Gastrocnemius medialis (tissue), 4 donors: Measurements from ENCODE around the gene SLC25A23. TPM values are rescaled to one million over a fixed set of nuclear protein-coding genes. Genes with fewer than 3 reads are reported as not detected.

Experiments
- ATAC-seq, 2 donors: fragments of 150-250 bp; one replicate each; pipeline ENCODE4 v1.9.1; 2016
- DNase-seq, 2 donors: peaks; one replicate each; pipeline ENCODE4 v3.0.0-alpha.2; 2019
- H3K27ac ChIP-seq, 4 donors: fragments of 200-600 bp; sonication (generic); 1 replicate in 1 of 4; 2 replicates in 3 of 4; pipeline ENCODE4 v1.5.1; 2016 to 2018; ENCODE audit warnings: mild to moderate bottlenecking in 2 of 4, moderate library complexity in 1 of 4
- H3K27me3 ChIP-seq, 3 donors: fragments of 200-600 bp; sonication (generic) in 2 of 3; 1 replicate in 1 of 3; 2 replicates in 2 of 3; pipeline versions ENCODE4 v1.5.1 to v1.6.0; 2016 to 2019; ENCODE audit warnings: mild to moderate bottlenecking in 1 of 3, moderate library complexity in 1 of 3
- H3K36me3 ChIP-seq, 2 donors: fragments of 200-600 bp; sonication (generic) in 1 of 2; one replicate each; pipeline ENCODE4 v1.5.1; 2017 to 2018
- H3K4me1 ChIP-seq, 2 donors: fragments of 200-600 bp; sonication (generic) in 1 of 2; one replicate each; pipeline ENCODE4 v1.5.1; 2016 to 2017; ENCODE audit warnings: mild to moderate bottlenecking in 2 of 2
- H3K4me3 ChIP-seq, 4 donors: fragments of 200-600 bp; sonication (generic) in 3 of 4; 1 replicate in 1 of 4; 2 replicates in 3 of 4; pipeline ENCODE4 v1.5.1; 2016 to 2019; ENCODE audit warnings: mild to moderate bottlenecking in 2 of 4
- H3K9me3 ChIP-seq, 3 donors: fragments of 200-600 bp; sonication (generic) in 2 of 3; 1 replicate in 1 of 3; 2 replicates in 2 of 3; pipeline ENCODE4 v1.5.1; 2016 to 2019
- CTCF ChIP-seq, 5 experiments: fragments of 450-650 bp in 3 of 5; fragments of 200-600 bp in 2 of 5; sonication (generic) in 2 of 5; IDR thresholded peaks in 4 of 5; conservative IDR thresholded peaks in 1 of 5; 1 replicate in 4 of 5; 2 replicates in 1 of 5; pipeline ENCODE4 v1.5.1; 2016 to 2019; ENCODE audit warnings: antibody characterized with exemption in 5 of 5, mild to moderate bottlenecking in 3 of 5, moderate library complexity in 3 of 5
- POLR2A ChIP-seq, 2 donors: fragments of 450-650 bp; IDR thresholded peaks; one replicate each; pipeline ENCODE4 v1.6.1; 2017; ENCODE audit warnings: antibody characterized with exemption in 2 of 2, mild to moderate bottlenecking in 2 of 2, moderate library complexity in 2 of 2
- in situ Hi-C, 4 donors: fragments of 200-750 bp; cut with MboI; loops; one replicate each; pipeline versions ENCODE4 v1.15.0 to v1.8.0; 2017; ENCODE audit warnings: low sequenced_read_pairs in 4 of 4
- intact Hi-C: fragments of 100-400 bp; cut with DNase I; formaldehyde crosslinking; loops from one replicate; pipeline ENCODE4 v1.15.1; 2023; ENCODE audit warnings: low total_unique reads
- total RNA-seq, 4 donors: library from RNA; depleted of rRNA; stranded (reverse); fragments of >200 nt; gene quantifications; one replicate each; pipeline versions ENCODE4 v1.1.0 to v1.2.3, GENCODE V29; 2016

Gene SLC25A23
- total RNA-seq, 4 donors from 2014 or later = 61.7 to 73.6 (median 65.0) TPM

GRCh38 chr19:6448045-6448444 is 11.5 kb downstream of the SLC25A23 start:
- in situ Hi-C loops (no loop called here), intact Hi-C loops (no loop called here)
- H3K4me3 ChIP-seq = no peak overlapping the region
- peaks cover 0 to 32% of the 10 kb centered on the region in 2 donors for H3K36me3 ChIP-seq
- no peak for DNase-seq
- no peaks in the 10 kb centered on the region for H3K27me3 ChIP-seq
- H3K4me1 ChIP-seq = no peaks in the 10 kb centered on the region
- no peak for TF ChIP-seq CTCF (IDR thresholded peaks at IDR 0.05 in 4 of 5, conservative IDR thresholded peaks at IDR 0.05 in 1 of 5)
- TF ChIP-seq POLR2A (IDR thresholded peaks at IDR 0.05) = no peak
- H3K9me3 ChIP-seq = no peaks in the 10 kb centered on the region
- ATAC-seq = no peak
- H3K27ac ChIP-seq = no peak overlapping the region

GRCh38 chr19:6446452-6446851 is 13.1 kb downstream of the SLC25A23 start:
- intact Hi-C loops (no loop called here), in situ Hi-C loops (no loop called here)
- ATAC-seq (no peak), DNase-seq (no peak)
- Histone ChIP-seq H3K9me3 (no peaks in the 10 kb centered on the region), H3K27me3 (no peaks in the 10 kb centered on the region), H3K36me3 (peaks cover 0 to 18% of the 10 kb centered on the region in 2 donors), H3K27ac (no peak overlapping the region), H3K4me1 (no peaks in the 10 kb centered on the region), H3K4me3 (no peak overlapping the region)
- TF ChIP-seq CTCF (IDR thresholded peaks at IDR 0.05 in 4 of 5, conservative IDR thresholded peaks at IDR 0.05 in 1 of 5) (no peak), POLR2A (IDR thresholded peaks at IDR 0.05) (no peak)

- in situ Hi-C loops (no loop called here), intact Hi-C loops (no loop called here)
- H3K4me1 ChIP-seq = no peaks in the 10 kb centered on the region
- H3K27me3 ChIP-seq = no peaks in the 10 kb centered on the region
- TF ChIP-seq CTCF (IDR thresholded peaks at IDR 0.05 in 4 of 5, conservative IDR thresholded peaks at IDR 0.05 in 1 of 5) = no peak
- no peak for TF ChIP-seq POLR2A (IDR thresholded peaks at IDR 0.05)
- no peak overlapping the region for H3K27ac ChIP-seq
- peaks cover 0 to 18% of the 10 kb centered on the region in 2 donors for H3K36me3 ChIP-seq
- ATAC-seq (no peak), DNase-seq (no peak)
- H3K4me3 ChIP-seq = no peak overlapping the region
- no peaks in the 10 kb centered on the region for H3K9me3 ChIP-seq
Measured at GRCh38 chr19:6443986-6444385, 15.6 kb downstream of the SLC25A23 start.

- intact Hi-C loops = no loop called here
- no peak for ATAC-seq
- Histone ChIP-seq H3K9me3 (no peaks in the 10 kb centered on the region), H3K4me3 (no peak overlapping the region), H3K4me1 (no peaks in the 10 kb centered on the region), H3K36me3 (peaks cover 0 to 18% of the 10 kb centered on the region in 2 donors), H3K27ac (no peak overlapping the region), H3K27me3 (no peaks in the 10 kb centered on the region)
- in situ Hi-C loops = no loop called here
- DNase-seq = no peak
- TF ChIP-seq CTCF (IDR thresholded peaks at IDR 0.05 in 4 of 5, conservative IDR thresholded peaks at IDR 0.05 in 1 of 5) (no peak), POLR2A (IDR thresholded peaks at IDR 0.05) (no peak)
Measured at GRCh38 chr19:6442087-6442688, 17.4 kb downstream of the SLC25A23 start.

GRCh38 chr19:6440905-6441304 is 18.7 kb downstream of the SLC25A23 start:
- in situ Hi-C loops = no loop called here

More at GRCh38 chr19:6440905-6441304, 18.7 kb downstream of the SLC25A23 start:
- no peak overlapping the region for H3K27ac ChIP-seq
- no peaks in the 10 kb centered on the region for H3K27me3 ChIP-seq
- intact Hi-C loops = no loop called here
- TF ChIP-seq CTCF (IDR thresholded peaks at IDR 0.05 in 4 of 5, conservative IDR thresholded peaks at IDR 0.05 in 1 of 5) = no peak
- TF ChIP-seq POLR2A (IDR thresholded peaks at IDR 0.05) = no peak
- H3K4me1 ChIP-seq = no peaks in the 10 kb centered on the region
- no peak overlapping the region for H3K4me3 ChIP-seq
- no peak for DNase-seq
- H3K9me3 ChIP-seq = no peaks in the 10 kb centered on the region
- peaks cover 0 to 9% of the 10 kb centered on the region in 2 donors for H3K36me3 ChIP-seq
- no peak for ATAC-seq
